ENCODE results near the gene ANAPC4. TPM values are rescaled to one million over a fixed set of nuclear protein-coding genes. Genes with fewer than 3 reads are reported as not detected.

Gene ANAPC4
- total RNA-seq, 1 experiment from 2014 or later = 42.8 TPM

GRCh38 chr4:25330905-25331808, 45.9 kb upstream of the ANAPC4 start:
- no peaks in the 10 kb centered on the region for H3K4me1 ChIP-seq (ENCODE audit: insufficient read depth, low read length, poor library complexity, severe bottlenecking)
- no peaks in the 10 kb centered on the region for H3K9me3 ChIP-seq (ENCODE audit: low read depth, low read length, poor library complexity, severe bottlenecking)
- intact Hi-C loops (cut with micrococcal nuclease; ENCODE audit: unreplicated experiment) = no loop called here
- DNase-seq (ENCODE audit: low spot score) = no peak
- H3K4me3 ChIP-seq (ENCODE audit: low read depth, low read length, poor library complexity, severe bottlenecking) = no peak overlapping the region
- POLR2A ChIA-PET (ENCODE audit: low non-redundant PET) = no interaction called here
- no TSS peak for BruUV-seq (replicated peaks)
- TF ChIP-seq, protein P1, sequence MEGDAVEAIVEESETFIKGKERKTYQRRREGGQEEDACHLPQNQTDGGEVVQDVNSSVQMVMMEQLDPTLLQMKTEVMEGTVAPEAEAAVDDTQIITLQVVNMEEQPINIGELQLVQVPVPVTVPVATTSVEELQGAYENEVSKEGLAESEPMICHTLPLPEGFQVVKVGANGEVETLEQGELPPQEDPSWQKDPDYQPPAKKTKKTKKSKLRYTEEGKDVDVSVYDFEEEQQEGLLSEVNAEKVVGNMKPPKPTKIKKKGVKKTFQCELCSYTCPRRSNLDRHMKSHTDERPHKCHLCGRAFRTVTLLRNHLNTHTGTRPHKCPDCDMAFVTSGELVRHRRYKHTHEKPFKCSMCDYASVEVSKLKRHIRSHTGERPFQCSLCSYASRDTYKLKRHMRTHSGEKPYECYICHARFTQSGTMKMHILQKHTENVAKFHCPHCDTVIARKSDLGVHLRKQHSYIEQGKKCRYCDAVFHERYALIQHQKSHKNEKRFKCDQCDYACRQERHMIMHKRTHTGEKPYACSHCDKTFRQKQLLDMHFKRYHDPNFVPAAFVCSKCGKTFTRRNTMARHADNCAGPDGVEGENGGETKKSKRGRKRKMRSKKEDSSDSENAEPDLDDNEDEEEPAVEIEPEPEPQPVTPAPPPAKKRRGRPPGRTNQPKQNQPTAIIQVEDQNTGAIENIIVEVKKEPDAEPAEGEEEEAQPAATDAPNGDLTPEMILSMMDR (conservative IDR thresholded peaks at IDR 0.05; ENCODE audit: low read depth, low read length) = no peak
- no peak for TF ChIP-seq EZH2 (IDR thresholded peaks at IDR 0.05; ENCODE audit: borderline replicate concordance, low read depth, low read length, poor library complexity, severe bottlenecking)
- no peak overlapping the region for H3K27ac ChIP-seq (ENCODE audit: low read depth, low read length, poor library complexity, severe bottlenecking)
- no peaks in the 10 kb centered on the region for H3K27me3 ChIP-seq (replicated peaks; ENCODE audit: insufficient read depth, low read depth, low read length, poor library complexity)
- peaks cover 5% of the 10 kb centered on the region for H3K36me3 ChIP-seq (ENCODE audit: insufficient read depth, low read length, poor library complexity, severe bottlenecking)
- CTCF ChIA-PET = no interaction called here

DNA sequence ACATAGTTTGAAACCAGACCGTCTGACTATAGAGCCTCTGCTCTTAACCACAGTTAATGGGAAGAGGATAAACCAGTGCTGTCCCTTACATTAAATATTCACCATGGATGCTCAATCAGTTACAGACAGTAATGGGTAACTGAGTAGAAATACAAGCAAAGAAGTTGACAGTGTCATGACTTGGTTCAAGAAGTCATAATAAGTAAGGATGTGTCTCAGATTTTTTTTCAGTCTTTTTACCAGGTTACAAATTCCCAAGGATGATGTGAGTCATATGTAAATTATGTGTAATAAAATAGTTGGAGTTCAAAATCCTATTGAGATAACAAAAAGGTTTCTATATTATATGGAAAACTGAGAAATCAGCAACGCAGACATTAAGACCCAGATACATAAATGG, 33.4 kb upstream of the ANAPC4 start:
- Histone ChIP-seq H3K27me3 (replicated peaks; ENCODE audit: insufficient read depth, low read depth, low read length, poor library complexity) (no peaks in the 10 kb centered on the region), H3K4me1 (ENCODE audit: insufficient read depth, low read length, poor library complexity, severe bottlenecking) (no peaks in the 10 kb centered on the region), H3K4me3 (ENCODE audit: low read depth, low read length, poor library complexity, severe bottlenecking) (no peak overlapping the region), H3K9me3 (ENCODE audit: low read depth, low read length, poor library complexity, severe bottlenecking) (no peaks in the 10 kb centered on the region), H3K27ac (ENCODE audit: low read depth, low read length, poor library complexity, severe bottlenecking) (no peak overlapping the region), H3K36me3 (ENCODE audit: insufficient read depth, low read length, poor library complexity, severe bottlenecking) (no peaks in the 10 kb centered on the region)
- no peak for DNase-seq (ENCODE audit: low spot score)
- BruUV-seq (replicated peaks) = no TSS peak
- ChIA-PET CTCF (no interaction called here), POLR2A (ENCODE audit: low non-redundant PET) (no interaction called here)
- TF ChIP-seq, protein P1 (conservative IDR thresholded peaks at IDR 0.05; ENCODE audit: low read depth, low read length) = no peak
- no peak for TF ChIP-seq EZH2 (IDR thresholded peaks at IDR 0.05; ENCODE audit: borderline replicate concordance, low read depth, low read length, poor library complexity, severe bottlenecking)
- intact Hi-C loops (cut with micrococcal nuclease; ENCODE audit: unreplicated experiment) = no loop called here

- Histone ChIP-seq H3K4me3 (ENCODE audit: low read depth, low read length, poor library complexity, severe bottlenecking) (no peak overlapping the region), H3K4me1 (ENCODE audit: insufficient read depth, low read length, poor library complexity, severe bottlenecking) (no peaks in the 10 kb centered on the region), H3K9me3 (ENCODE audit: low read depth, low read length, poor library complexity, severe bottlenecking) (no peaks in the 10 kb centered on the region), H3K27ac (ENCODE audit: low read depth, low read length, poor library complexity, severe bottlenecking) (peak overlapping the region; percentile 12), H3K36me3 (ENCODE audit: insufficient read depth, low read length, poor library complexity, severe bottlenecking) (no peaks in the 10 kb centered on the region), H3K27me3 (replicated peaks; ENCODE audit: insufficient read depth, low read depth, low read length, poor library complexity) (no peaks in the 10 kb centered on the region)
- ChIA-PET POLR2A (ENCODE audit: low non-redundant PET) (no interaction called here), CTCF (no interaction called here)
- DNase-seq (ENCODE audit: low spot score) = no peak
- no peak for TF ChIP-seq EZH2 (IDR thresholded peaks at IDR 0.05; ENCODE audit: borderline replicate concordance, low read depth, low read length, poor library complexity, severe bottlenecking)
- TF ChIP-seq, protein P1 (conservative IDR thresholded peaks at IDR 0.05; ENCODE audit: low read depth, low read length) = no peak
- intact Hi-C loops (cut with micrococcal nuclease; ENCODE audit: unreplicated experiment) = no loop called here
- no TSS peak for BruUV-seq (replicated peaks)
Measured at GRCh38 chr4:25345744-25346143, 31.3 kb upstream of the ANAPC4 start.
